IPS DF 4.7 (cell line): ENCODE results near the gene IFI30.
"Not testable (repeated sequence)": the region's sequence is repeated elsewhere in the genome, so short reads cannot be mapped to it uniquely, and the experiment has no call there.

Experiments used
- DNase-seq: peaks from one replicate; pipeline ENCODE4 v3.0.0-alpha.2; 2013; ENCODE audit warnings: low spot score; ENCODE audit errors: extremely low read depth

The IFI30 gene

DNA sequence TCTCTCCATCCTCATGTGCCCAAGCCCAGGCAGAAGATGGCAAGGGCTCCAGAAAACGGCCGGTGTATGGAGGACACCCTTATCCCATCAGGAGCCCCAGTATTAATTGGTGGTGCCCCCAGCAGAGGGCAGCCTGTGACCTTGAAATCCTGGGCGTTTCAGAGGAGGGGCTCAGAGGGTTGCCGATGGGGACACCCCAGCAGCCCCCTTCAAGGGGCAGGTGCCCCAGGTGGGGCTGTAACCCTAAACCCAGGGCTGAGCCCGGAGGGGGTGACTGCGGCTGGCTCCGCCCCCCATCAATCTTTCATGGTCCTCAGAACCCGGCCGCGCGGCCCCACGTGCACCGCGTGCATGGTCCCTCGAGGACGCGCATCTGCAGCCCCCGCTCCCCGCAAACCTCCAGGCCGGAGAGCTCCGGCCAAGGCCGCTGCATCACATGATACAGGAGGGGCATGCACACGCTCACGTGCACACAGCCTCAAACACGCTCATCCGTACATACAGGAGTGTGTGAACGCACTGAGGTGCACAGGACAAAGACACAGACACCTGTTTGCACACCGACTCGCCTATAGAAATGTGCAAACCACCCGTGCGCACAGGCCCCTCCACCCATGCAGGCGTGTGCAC is 29.3 kb downstream of the IFI30 start:
- DNase-seq = no peak

GRCh38 chr19:18203408-18203862 is 29.8 kb downstream of the IFI30 start:
- no peak for DNase-seq

DNA sequence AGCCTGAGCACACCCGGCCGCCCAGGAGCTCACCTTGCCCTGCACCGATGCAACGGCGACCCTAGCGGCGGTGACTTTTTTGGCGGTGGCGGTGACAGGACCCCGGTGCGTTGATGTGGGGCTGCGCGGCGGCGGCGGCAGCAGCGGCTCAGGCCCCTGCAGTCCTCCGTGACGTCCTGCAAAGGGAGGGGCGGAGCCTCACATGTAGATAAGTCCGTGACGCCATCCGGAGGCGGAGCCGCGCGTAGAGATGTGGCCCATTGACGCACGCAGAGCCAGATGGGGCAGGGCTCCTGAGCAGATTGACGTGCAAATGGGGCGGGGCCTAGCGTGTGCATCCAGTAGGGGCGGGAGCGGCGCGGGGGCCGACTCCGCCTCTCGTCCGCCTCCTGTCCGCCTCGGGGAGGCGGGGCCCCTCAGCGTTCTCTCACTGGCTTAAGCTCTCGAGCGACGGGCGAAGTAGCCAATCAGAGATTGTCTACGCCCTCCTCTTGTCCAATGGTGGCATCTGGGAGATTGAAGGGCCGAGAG is 30.3 kb downstream of the IFI30 start, which contains the start of gene RAB3A:
Gene RAB3A (minus strand): TSS at position 180 of the 531 bp plus-strand sequence. CDS start 1,302 bp downstream, outside the sequence.
- DNase-seq = peak; percentile 99

- no peak for DNase-seq
These were observed 31.0 kb downstream of the IFI30 start for GRCh38 chr19:18204394-18205199.

- no peak for DNase-seq
These were observed 31.7 kb downstream of the IFI30 start for GRCh38 chr19:18205200-18205892.

GRCh38 chr19:18206018-18206417 is 32.4 kb downstream of the IFI30 start:
- DNase-seq = no peak

DNA sequence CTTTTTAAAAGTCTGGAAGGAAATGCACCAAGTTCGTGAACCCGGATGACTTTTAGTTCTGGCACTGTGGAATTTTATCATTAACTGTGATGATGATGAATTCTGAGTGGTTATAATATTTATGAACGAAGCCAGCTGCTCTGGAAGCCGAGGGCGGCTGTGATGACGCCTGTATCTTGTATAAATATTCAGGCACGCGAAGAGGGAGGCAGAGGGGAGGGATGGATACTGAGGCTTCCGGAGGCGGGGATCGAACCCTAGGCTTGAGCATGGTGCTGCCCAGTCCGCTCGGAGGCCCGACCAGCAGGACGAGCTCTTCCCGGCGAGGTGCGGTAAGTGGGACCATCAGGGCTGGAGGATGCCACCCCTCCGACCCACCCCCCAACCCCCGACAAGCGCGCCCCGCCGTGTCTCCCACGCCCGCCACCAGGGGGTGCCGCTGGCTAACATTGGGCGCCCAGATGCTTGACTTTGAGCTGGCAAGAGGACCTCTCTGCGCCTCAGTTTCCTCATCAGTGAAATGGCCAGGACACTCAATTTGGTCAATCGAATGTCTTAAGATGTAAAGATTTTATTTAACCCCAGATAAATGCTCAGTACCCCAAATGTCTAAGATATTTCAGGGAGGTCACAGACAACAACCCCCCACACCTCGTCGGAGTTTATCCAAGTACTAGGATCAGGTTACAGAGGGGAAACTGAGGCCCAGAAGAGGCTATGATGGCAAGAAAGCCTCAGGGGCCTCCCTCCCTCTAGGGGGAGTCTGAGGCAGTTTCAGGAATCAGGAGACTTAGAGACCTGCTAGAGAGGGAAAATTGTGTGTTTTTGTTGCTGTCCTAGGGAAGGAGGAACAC is 34.7 kb downstream of the IFI30 start:
- DNase-seq = no peak

- not testable (repeated sequence) for DNase-seq
These were observed 36.3 kb downstream of the IFI30 start for GRCh38 chr19:18209912-18210311.

DNA sequence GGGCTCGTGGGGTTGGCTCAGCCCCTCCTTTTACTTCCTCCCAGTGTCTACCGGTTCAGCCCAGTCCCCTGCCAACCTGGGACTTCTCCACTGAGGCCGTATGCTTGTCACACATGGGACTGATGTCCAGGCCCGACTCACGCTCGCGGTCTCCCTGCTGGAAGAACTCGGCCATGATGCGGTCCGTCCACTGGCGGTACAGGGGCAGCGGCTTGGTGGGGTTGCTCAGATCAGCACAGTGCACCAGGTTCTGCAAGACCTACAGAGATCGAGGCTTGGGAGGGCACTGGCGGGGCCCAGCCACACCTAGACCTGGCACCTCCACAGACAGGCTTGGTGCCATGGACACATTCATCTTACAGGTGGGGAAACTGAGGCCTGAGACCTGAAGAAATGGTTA is 38.1 kb downstream of the IFI30 start:
- no peak for DNase-seq

GRCh38 chr19:18214779-18215433 is 41.3 kb downstream of the IFI30 start:
- DNase-seq = no peak

DNA sequence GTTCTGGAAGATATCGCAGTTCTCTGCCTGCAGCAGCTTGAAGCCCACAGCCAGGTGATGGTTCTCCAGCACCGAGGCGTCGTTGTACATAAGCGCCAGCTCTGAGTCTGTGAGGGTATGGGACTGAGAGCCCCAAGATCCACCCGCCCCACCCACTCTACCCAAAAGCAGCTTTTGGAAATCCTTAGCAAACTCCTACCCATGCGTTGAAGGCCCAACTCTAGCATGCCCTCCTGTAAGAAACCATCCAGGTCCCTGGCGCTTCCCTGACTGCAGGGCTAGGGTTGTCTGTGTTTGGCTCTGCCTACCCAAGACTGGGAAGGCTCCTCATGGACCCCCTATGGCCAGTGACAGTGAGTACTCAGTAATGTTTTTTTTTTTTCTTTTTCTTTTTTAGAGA is 43.2 kb downstream of the IFI30 start:
- no peak for DNase-seq

GRCh38 chr19:18218159-18218558 is 44.5 kb downstream of the IFI30 start:
- no peak for DNase-seq

- no peak for DNase-seq
These were observed 45.0 kb downstream of the IFI30 start for GRCh38 chr19:18218600-18218999.

DNA sequence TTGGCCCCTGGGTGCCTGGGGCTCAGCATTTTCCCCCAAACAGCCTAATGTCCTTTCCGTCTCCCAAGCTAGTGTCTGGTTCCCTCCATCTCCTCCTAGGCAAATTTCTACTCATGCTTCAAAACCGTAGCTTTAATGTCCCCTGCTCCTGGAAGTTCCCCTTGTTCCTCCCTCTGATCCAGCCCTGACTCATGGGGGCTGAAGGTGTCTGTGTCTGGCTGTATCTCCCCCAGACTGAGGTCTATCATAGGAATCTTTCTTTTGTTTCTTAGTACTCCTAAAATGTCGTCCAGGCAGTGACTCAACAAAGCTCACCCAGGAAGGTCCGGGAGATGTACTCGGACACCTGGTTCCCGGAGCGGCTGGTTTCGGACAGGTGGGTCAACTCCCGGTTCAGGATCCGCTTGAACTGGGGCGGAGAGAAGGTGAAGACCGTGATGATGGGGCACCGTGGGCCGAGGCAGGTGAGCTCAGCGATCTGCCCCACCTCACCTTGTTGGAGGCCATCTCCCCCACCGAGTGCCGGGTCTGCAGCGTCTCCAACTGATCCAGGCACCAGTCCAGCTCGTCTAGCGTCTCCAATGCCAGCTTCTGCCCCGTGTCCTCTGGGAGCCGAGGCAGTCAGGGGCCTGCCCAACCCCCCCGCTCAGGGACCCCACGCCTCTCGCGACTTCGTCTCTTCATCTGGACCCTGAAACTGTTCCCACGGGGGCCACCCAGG is 46.5 kb downstream of the IFI30 start:
- DNase-seq = no peak

DNA sequence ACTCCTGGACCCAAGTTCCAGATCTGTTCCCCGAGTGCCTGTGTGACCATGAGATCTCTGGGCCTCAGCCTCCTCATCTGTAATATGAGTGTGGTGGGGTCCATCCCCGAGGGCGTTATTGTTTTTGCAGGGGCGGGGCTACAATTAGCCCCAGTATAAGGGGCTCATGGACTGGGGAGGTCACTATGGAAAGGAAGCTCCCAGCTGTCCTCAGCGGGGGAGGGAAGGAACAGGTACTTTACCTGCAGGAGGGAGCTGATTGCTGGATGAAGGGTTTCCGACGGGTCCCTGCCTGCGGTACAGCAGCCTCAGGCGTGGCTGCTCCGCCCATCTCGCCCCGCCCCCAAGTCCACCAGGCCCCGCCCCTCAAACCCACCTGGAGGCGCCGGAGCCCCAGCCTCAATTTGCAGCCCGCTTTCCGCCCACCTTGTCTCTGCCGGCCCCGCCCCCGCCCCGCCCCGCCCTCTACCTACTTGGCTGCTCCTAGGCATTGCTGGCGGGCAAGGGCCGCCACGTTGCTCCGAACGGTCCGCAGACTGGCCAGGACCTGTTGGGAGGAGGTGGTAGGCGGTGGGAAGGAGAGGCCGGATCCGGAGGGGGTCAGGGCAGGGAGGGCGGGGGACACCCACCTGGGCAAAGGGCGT is 47.1 kb downstream of the IFI30 start:
- no peak for DNase-seq

DNA sequence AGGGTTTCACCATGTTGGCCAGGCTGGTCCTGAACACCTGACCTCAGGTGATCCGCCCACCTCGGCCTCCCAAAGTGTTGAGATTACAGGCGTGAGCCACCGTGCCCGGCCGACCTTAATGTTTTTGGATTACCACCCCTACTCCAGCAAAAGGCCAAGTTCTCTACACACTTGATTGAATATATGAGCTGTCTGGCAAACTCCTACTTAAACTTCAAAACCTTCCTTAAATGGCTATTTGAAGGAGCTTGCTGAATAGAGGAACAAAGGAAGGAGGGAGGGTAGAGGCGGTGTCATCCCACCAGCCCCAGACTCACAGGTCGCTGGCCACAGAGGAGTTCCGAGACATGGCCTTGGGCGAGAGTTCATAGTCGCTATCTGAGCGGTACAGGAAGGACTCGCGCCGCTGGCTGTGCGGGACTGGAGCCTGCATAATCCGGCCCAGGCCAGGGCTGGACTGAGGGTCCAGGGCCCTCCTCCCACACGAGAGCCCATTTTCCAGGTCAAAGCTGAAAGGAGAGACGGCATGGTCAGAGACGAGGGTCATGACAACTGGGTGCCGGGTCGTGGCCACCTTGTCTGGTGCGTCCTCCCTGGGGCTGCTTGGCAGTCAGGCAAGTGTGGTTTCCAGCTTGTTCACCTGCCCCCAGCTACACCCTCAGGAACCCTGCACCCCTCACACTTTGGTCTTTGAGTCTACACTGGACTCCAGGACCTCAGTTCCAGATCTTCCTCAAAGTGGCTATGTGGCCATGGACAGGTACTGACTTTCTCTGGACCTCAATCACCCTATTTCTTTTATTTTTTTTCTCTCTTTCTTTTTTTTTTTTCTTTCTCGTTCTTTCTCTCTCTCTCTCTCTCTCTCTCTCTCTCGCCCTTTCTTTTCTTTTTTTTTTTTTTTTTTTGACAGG is 48.5 kb downstream of the IFI30 start:
- DNase-seq = no peak

- no peak for DNase-seq
These were observed 50.4 kb downstream of the IFI30 start for GRCh38 chr19:18223860-18224524.
